ENCODE data around the gene SMG6.
A peak's percentile ranks its signal among the peaks of the same experiment; 100 is the strongest.

SMG6 gene

GRCh38 chr17:2312736-2313135 is 9.2 kb upstream of the SMG6 start:
- H3K4me3 Mint-ChIP-seq, result no peak overlapping the region
- H3K36me3 Mint-ChIP-seq (ENCODE audit: low read depth), result peaks cover 5% of the 10 kb centered on the region
- peaks cover 3% of the 10 kb centered on the region for H3K27me3 Mint-ChIP-seq (ENCODE audit: low read depth, poor library complexity)
- no peaks in the 10 kb centered on the region for H3K9me3 Mint-ChIP-seq
- H3K4me1 Mint-ChIP-seq, result peaks cover 6% of the 10 kb centered on the region
- DNase-seq, result no peak
- TF ChIP-seq, protein P1, sequence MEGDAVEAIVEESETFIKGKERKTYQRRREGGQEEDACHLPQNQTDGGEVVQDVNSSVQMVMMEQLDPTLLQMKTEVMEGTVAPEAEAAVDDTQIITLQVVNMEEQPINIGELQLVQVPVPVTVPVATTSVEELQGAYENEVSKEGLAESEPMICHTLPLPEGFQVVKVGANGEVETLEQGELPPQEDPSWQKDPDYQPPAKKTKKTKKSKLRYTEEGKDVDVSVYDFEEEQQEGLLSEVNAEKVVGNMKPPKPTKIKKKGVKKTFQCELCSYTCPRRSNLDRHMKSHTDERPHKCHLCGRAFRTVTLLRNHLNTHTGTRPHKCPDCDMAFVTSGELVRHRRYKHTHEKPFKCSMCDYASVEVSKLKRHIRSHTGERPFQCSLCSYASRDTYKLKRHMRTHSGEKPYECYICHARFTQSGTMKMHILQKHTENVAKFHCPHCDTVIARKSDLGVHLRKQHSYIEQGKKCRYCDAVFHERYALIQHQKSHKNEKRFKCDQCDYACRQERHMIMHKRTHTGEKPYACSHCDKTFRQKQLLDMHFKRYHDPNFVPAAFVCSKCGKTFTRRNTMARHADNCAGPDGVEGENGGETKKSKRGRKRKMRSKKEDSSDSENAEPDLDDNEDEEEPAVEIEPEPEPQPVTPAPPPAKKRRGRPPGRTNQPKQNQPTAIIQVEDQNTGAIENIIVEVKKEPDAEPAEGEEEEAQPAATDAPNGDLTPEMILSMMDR (IDR thresholded peaks at IDR 0.05), result no peak
- H3K27ac Mint-ChIP-seq, result no peak overlapping the region

DNA sequence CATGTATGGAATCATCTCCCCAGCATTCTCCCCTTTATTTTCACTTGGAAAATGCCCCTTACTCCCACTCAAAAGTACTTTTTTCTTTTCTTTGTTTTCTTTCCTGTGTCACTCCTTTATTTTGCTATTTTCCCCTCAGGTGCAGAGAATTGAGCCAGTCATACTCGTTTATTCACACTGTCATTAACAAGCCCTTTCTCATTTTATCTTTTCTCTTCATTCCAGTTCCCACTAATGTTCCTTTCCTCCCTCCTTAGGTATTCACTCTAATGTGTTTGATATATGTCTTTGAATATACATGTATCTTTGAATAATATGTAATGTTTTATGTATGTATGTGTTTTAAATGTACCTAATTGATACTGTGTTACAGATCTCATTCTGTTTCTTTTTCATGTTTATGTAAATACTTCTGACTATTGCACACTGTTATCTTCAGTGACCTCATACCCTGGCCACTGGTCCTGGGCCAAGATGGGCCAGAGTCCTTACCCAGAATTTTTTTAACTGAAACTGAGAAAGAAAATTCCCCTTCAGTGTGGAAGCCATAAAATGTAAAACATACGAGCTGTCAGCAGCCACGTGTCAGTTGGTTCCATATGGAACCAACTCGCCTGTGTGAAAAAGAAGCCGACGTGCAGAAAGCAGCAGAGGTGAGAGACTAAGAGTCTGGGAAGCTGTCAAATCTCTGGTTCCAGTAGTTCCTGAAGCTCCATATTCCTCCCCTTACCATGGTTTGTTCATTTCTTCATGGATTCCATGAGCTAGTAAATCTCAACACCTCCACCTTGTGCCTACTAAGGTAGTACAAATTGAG is 6.0 kb upstream of the SMG6 start:
- Mint-ChIP-seq H3K27ac (peak overlapping the region; percentile 19), H3K4me3 (no peak overlapping the region), H3K9me3 (peaks cover 4% of the 10 kb centered on the region), H3K36me3 (ENCODE audit: low read depth) (peaks cover 24% of the 10 kb centered on the region), H3K27me3 (ENCODE audit: low read depth, poor library complexity) (peaks cover 2% of the 10 kb centered on the region), H3K4me1 (peaks cover 11% of the 10 kb centered on the region)
- TF ChIP-seq, protein P1 (IDR thresholded peaks at IDR 0.05), result no peak
- no peak for DNase-seq

GRCh38 chr17:2304931-2305330 is 1.3 kb upstream of the SMG6 start:
- peaks cover 4% of the 10 kb centered on the region for H3K9me3 Mint-ChIP-seq
- TF ChIP-seq, protein P1 (IDR thresholded peaks at IDR 0.05), result no peak
- peaks cover 30% of the 10 kb centered on the region for H3K4me1 Mint-ChIP-seq
- H3K4me3 Mint-ChIP-seq, result peak overlapping the region; percentile 74
- H3K36me3 Mint-ChIP-seq (ENCODE audit: low read depth), result peaks cover 39% of the 10 kb centered on the region
- H3K27me3 Mint-ChIP-seq (ENCODE audit: low read depth, poor library complexity), result no peaks in the 10 kb centered on the region
- H3K27ac Mint-ChIP-seq, result no peak overlapping the region
- DNase-seq, result no peak

DNA sequence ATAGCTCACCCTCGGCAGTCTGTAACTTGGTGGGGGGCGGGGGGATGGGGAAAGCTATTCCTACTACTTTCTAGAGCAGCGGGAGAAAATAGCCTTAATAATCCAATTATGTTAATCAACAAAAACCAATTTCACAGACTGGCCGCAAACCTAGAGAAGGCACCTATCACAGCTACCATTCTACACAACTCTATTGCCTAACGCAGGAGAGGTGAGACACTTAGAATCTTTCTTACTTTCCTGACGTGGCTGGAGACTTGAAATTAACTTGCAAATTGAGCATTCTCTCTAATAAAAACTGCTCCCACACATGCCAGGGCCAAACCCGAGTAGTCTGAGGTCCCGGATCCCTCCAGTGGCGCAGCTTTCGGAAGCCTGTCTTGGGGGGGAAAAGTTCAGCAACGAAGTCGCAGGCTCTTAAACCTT is 794 bp downstream of the SMG6 start:
- H3K9me3 Mint-ChIP-seq, result peaks cover 4% of the 10 kb centered on the region
- H3K4me1 Mint-ChIP-seq, result peaks cover 24% of the 10 kb centered on the region
- peak overlapping the region; percentile 87 for H3K27ac Mint-ChIP-seq
- H3K27me3 Mint-ChIP-seq (ENCODE audit: low read depth, poor library complexity), result no peaks in the 10 kb centered on the region
- H3K36me3 Mint-ChIP-seq (ENCODE audit: low read depth), result peaks cover 54% of the 10 kb centered on the region
- peak overlapping the region; percentile 90 for H3K4me3 Mint-ChIP-seq
- DNase-seq, result no peak
- TF ChIP-seq, protein P1 (IDR thresholded peaks at IDR 0.05), result no peak

GRCh38 chr17:2299756-2300155 is 3.8 kb downstream of the SMG6 start:
- peak overlapping the region; percentile 54 for H3K27ac Mint-ChIP-seq
- no peak overlapping the region for H3K4me3 Mint-ChIP-seq
- no peaks in the 10 kb centered on the region for H3K27me3 Mint-ChIP-seq (ENCODE audit: low read depth, poor library complexity)
- peaks cover 32% of the 10 kb centered on the region for H3K4me1 Mint-ChIP-seq
- H3K9me3 Mint-ChIP-seq, result no peaks in the 10 kb centered on the region
- TF ChIP-seq, protein P1 (IDR thresholded peaks at IDR 0.05), result no peak
- peaks cover 60% of the 10 kb centered on the region for H3K36me3 Mint-ChIP-seq (ENCODE audit: low read depth)
- DNase-seq, result no peak

DNA sequence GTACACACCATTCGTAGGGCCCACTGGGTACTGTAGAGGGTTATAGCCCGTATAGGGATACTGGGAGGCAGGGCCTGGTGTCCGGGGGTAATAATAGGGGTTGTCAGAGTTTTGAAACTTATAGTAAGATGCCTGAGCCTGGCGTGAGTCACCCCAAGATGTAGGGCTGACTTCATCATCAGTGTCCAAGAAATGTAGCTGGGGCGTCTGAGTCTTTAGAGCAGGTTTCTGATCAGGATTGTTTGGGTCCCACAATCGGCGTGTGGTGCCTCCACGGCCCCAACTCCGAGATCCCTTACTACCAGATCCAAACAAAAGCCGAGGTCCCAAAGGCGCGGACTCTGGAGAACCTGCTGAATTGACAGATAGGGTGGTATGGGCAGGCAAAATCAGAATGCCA is 4.4 kb downstream of the SMG6 start:
- H3K4me3 Mint-ChIP-seq, result no peak overlapping the region
- H3K27me3 Mint-ChIP-seq (ENCODE audit: low read depth, poor library complexity), result no peaks in the 10 kb centered on the region
- no peak for DNase-seq
- TF ChIP-seq, protein P1 (IDR thresholded peaks at IDR 0.05), result no peak
- no peaks in the 10 kb centered on the region for H3K9me3 Mint-ChIP-seq
- peaks cover 66% of the 10 kb centered on the region for H3K36me3 Mint-ChIP-seq (ENCODE audit: low read depth)
- no peak overlapping the region for H3K27ac Mint-ChIP-seq
- H3K4me1 Mint-ChIP-seq, result peaks cover 30% of the 10 kb centered on the region

Data from nephron progenitor cell (in vitro differentiated cells).